Measurements from ENCODE around the gene COQ10B. TPM values are rescaled to one million over a fixed set of nuclear protein-coding genes. Genes with fewer than 3 reads are reported as not detected.

The COQ10B gene
- total RNA-seq, 3 donors from 2014 or later (not counting 1 experiment from before 2014, with no cell fraction given), result 64.6 to 79.2 (median 72.5) TPM

DNA sequence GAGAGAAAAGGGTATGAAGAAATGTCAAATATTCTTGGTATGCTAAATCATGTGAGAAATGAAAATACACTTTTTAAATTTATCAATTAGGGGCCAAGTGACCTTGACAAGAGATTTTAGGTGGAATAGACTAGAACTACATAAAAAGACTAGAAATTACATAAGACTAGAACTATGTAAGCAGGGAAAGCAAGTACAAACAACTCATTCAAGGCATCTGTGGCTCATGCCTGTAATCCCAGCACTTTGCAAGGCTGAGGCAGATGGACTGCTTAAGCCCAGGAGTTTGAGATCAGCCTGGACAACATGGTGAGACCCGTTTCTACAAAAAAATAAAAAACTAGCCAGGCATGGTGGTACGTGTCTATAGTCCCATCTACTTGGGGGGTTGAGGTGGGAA is 38.8 kb upstream of the COQ10B start:
- H3K36me3 Mint-ChIP-seq, result peaks cover 23% of the 10 kb centered on the region
- DNase-seq (no peak), ATAC-seq (no peak)
- H3K27me3 ChIP-seq (ENCODE audit: control insufficient read depth, insufficient read depth, low read length), result no peaks in the 10 kb centered on the region
- H3K9me3 Mint-ChIP-seq, result no peaks in the 10 kb centered on the region
- peak overlapping the region; percentile 56 to 65 for H3K27ac Mint-ChIP-seq
- intact Hi-C loops (cut with micrococcal nuclease), result loop anchor here (10.0 kb wide), 1 partner anchor 360 kb away; no protein-coding TSS in a partner anchor
- no peak overlapping the region for H3K27ac ChIP-seq (ENCODE audit: low read length)
- WGBS (ENCODE audit: insufficient coverage), result 92% methylated on average over 2 of the region's 2 CpGs
- H3K27me3 Mint-ChIP-seq (ENCODE audit: low read depth in 2 of 2), result no peaks in the 10 kb centered on the region
- peaks cover 4 to 15% of the 10 kb centered on the region in 2 donors for H3K4me1 Mint-ChIP-seq
- H3K4me3 ChIP-seq (ENCODE audit: low read length), result no peak overlapping the region
- no peak overlapping the region for H3K4me3 Mint-ChIP-seq
- H3K4me1 ChIP-seq (ENCODE audit: control insufficient read depth, insufficient read depth, low read length), result no peaks in the 10 kb centered on the region
- TF ChIP-seq, protein P1, sequence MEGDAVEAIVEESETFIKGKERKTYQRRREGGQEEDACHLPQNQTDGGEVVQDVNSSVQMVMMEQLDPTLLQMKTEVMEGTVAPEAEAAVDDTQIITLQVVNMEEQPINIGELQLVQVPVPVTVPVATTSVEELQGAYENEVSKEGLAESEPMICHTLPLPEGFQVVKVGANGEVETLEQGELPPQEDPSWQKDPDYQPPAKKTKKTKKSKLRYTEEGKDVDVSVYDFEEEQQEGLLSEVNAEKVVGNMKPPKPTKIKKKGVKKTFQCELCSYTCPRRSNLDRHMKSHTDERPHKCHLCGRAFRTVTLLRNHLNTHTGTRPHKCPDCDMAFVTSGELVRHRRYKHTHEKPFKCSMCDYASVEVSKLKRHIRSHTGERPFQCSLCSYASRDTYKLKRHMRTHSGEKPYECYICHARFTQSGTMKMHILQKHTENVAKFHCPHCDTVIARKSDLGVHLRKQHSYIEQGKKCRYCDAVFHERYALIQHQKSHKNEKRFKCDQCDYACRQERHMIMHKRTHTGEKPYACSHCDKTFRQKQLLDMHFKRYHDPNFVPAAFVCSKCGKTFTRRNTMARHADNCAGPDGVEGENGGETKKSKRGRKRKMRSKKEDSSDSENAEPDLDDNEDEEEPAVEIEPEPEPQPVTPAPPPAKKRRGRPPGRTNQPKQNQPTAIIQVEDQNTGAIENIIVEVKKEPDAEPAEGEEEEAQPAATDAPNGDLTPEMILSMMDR (IDR thresholded peaks at IDR 0.05), result no peak
- H3K36me3 ChIP-seq (ENCODE audit: control insufficient read depth, insufficient read depth, low read length), result peaks cover 71% of the 10 kb centered on the region
- H3K9me3 ChIP-seq (ENCODE audit: control insufficient read depth, insufficient read depth, low read length), result no peaks in the 10 kb centered on the region

DNA sequence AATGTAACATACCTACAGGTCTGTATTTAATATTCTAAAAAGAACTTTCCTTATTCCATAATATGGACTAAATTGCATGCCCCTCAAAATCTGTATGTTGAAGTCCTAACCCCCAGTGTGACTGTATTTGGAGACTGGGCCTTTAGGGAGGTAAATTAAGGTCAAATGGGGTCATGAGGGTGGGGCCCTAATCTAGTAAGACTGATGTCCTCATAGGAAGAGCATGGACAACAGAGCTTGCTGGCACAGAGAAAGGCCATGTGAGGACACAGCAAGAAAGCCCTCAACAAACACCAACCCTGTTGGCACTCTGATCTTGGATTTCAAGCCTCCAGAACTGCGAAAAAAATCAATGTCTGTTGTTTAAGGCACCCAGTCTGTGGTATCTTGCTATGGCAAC is 37.1 kb upstream of the COQ10B start:
- H3K27me3 ChIP-seq (ENCODE audit: control insufficient read depth, insufficient read depth, low read length), result no peaks in the 10 kb centered on the region
- Mint-ChIP-seq H3K4me1 (peaks cover 10 to 15% of the 10 kb centered on the region in 2 donors), H3K27ac (peak overlapping the region; percentile 11 to 53), H3K9me3 (no peaks in the 10 kb centered on the region), H3K27me3 (ENCODE audit: low read depth in 2 of 2) (no peaks in the 10 kb centered on the region), H3K36me3 (peaks cover 14% of the 10 kb centered on the region), H3K4me3 (no peak overlapping the region)
- no peaks in the 10 kb centered on the region for H3K9me3 ChIP-seq (ENCODE audit: control insufficient read depth, insufficient read depth, low read length)
- H3K36me3 ChIP-seq (ENCODE audit: control insufficient read depth, insufficient read depth, low read length), result peaks cover 75% of the 10 kb centered on the region
- no peaks in the 10 kb centered on the region for H3K4me1 ChIP-seq (ENCODE audit: control insufficient read depth, insufficient read depth, low read length)
- 100% methylated on average over 1 of the region's 1 CpG for WGBS (ENCODE audit: insufficient coverage)
- TF ChIP-seq, protein P1 (IDR thresholded peaks at IDR 0.05), result no peak
- DNase-seq (no peak), ATAC-seq (no peak)
- no peak overlapping the region for H3K4me3 ChIP-seq (ENCODE audit: low read length)
- intact Hi-C loops (cut with micrococcal nuclease), result loop anchor here (10.0 kb wide), 1 partner anchor 359 kb away; no protein-coding TSS in a partner anchor
- no peak overlapping the region for H3K27ac ChIP-seq (ENCODE audit: low read length)

DNA sequence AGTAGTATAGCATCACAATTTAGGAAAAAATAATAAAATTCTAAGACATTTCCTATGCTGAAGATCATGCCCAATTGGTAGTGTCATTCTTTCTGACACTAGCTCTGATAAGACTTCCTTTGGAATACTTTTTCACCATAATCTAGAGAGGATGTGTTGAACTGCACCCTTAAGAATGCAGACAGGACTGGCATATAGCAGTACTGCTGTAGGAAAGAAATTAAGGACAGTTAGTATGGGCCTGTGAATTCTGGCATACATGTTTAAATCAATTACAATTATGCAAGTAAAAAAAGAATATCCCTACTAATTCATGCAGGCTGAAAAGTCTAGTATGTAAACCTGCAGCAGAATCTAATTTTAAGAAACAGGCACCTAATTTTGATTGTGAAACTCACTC is 33.9 kb upstream of the COQ10B start:
- intact Hi-C loops (cut with micrococcal nuclease), result loop anchor here (10.0 kb wide), 1 partner anchor 355 kb away; no protein-coding TSS in a partner anchor
- no peak for ATAC-seq

More for the DNA sequence above, 33.9 kb upstream of the COQ10B start:
- H3K27ac Mint-ChIP-seq, result peak overlapping the region; percentile 49 to 53
- Histone ChIP-seq H3K4me1 (ENCODE audit: control insufficient read depth, insufficient read depth, low read length) (peaks cover 11% of the 10 kb centered on the region), H3K9me3 (ENCODE audit: control insufficient read depth, insufficient read depth, low read length) (no peaks in the 10 kb centered on the region), H3K36me3 (ENCODE audit: control insufficient read depth, insufficient read depth, low read length) (peaks cover 80% of the 10 kb centered on the region), H3K4me3 (ENCODE audit: low read length) (no peak overlapping the region), H3K27ac (ENCODE audit: low read length) (peak overlapping the region; percentile 28), H3K27me3 (ENCODE audit: control insufficient read depth, insufficient read depth, low read length) (no peaks in the 10 kb centered on the region)
- DNase-seq, result no peak
- no peaks in the 10 kb centered on the region for H3K9me3 Mint-ChIP-seq
- no peaks in the 10 kb centered on the region for H3K27me3 Mint-ChIP-seq (ENCODE audit: low read depth in 2 of 2)
- H3K4me1 Mint-ChIP-seq, result peaks cover 18 to 22% of the 10 kb centered on the region in 2 donors
- H3K4me3 Mint-ChIP-seq, result no peak overlapping the region
- TF ChIP-seq, protein P1 (IDR thresholded peaks at IDR 0.05), result no peak
- H3K36me3 Mint-ChIP-seq, result peaks cover 8% of the 10 kb centered on the region
